Measurements from ENCODE around the gene TTC23. TPM values are rescaled to one million over a fixed set of nuclear protein-coding genes. Genes with fewer than 3 reads are reported as not detected.

TTC23 gene
- total RNA-seq, 1 experiment from 2014 or later: 17.8 TPM

GRCh38 chr15:99109555-99110021, 139.8 kb downstream of the TTC23 start (continued):
- TF ChIP-seq ZNF512 (CRISPR knock-in tag; IDR thresholded peaks at IDR 0.05; ENCODE audit: borderline replicate concordance): no peak
- no peak for TF ChIP-seq SP1 (CRISPR knock-in tag; conservative IDR thresholded peaks at IDR 0.05)
- no peak for TF ChIP-seq ZNF138 (CRISPR knock-in tag; conservative IDR thresholded peaks at IDR 0.05)
- TF ChIP-seq ETV6 (CRISPR knock-in tag; IDR thresholded peaks at IDR 0.05): no peak
- no peak for TF ChIP-seq CDX4 (CRISPR knock-in tag; IDR thresholded peaks at IDR 0.05; ENCODE audit: borderline replicate concordance)
- TF ChIP-seq GTF2I (CRISPR knock-in tag; conservative IDR thresholded peaks at IDR 0.05): no peak
- no peak for TF ChIP-seq PRRX2 (CRISPR knock-in tag; IDR thresholded peaks at IDR 0.05)
- no peak for TF ChIP-seq ATF1 (CRISPR knock-in tag; IDR thresholded peaks at IDR 0.05)
- TF ChIP-seq FOXK1 (CRISPR knock-in tag; IDR thresholded peaks at IDR 0.05): no peak
- no peak for TF ChIP-seq NFATC4 (CRISPR knock-in tag; IDR thresholded peaks at IDR 0.05)

GRCh38 chr15:99108993-99109392, 140.4 kb downstream of the TTC23 start:
- no peak overlapping the region for H3K4me3 Mint-ChIP-seq
- H3K4me1 Mint-ChIP-seq: 0 out of 2 replicates have a peak, but pooled peaks cover 4% of the 10 kb centered on the region
- no peak for ATAC-seq
- H3K36me3 Mint-ChIP-seq: no peaks in the 10 kb centered on the region
- no peaks in the 10 kb centered on the region for H3K9me3 Mint-ChIP-seq
- POLR2A ChIA-PET: no interaction called here
- CTCF ChIA-PET: no interaction called here
- no peak for TF ChIP-seq ATF2 (CRISPR knock-in tag; IDR thresholded peaks at IDR 0.05; ENCODE audit: borderline replicate concordance, low read depth)
- TF ChIP-seq ZNF317 (CRISPR knock-in tag; IDR thresholded peaks at IDR 0.05; ENCODE audit: borderline replicate concordance, low read depth): no peak
- no peak for TF ChIP-seq KAT7 (CRISPR knock-in tag; IDR thresholded peaks at IDR 0.05; ENCODE audit: borderline replicate concordance)
- TF ChIP-seq ZBTB21 (CRISPR knock-in tag; IDR thresholded peaks at IDR 0.05; ENCODE audit: borderline replicate concordance): no peak
- TF ChIP-seq GRHL2 (CRISPR knock-in tag; IDR thresholded peaks at IDR 0.05; ENCODE audit: insufficient replicate concordance, severe bottlenecking): no peak
- TF ChIP-seq E2F5 (CRISPR knock-in tag; IDR thresholded peaks at IDR 0.05): no peak
- TF ChIP-seq TEAD4 (CRISPR knock-in tag; IDR thresholded peaks at IDR 0.05): no peak
- TF ChIP-seq AR (CRISPR knock-in tag; IDR thresholded peaks at IDR 0.05): no peak
- TF ChIP-seq NR2C2 (CRISPR knock-in tag; IDR thresholded peaks at IDR 0.05): no peak
- TF ChIP-seq TCF7 (CRISPR knock-in tag; IDR thresholded peaks at IDR 0.05; ENCODE audit: low read depth): no peak
- no peak for TF ChIP-seq ZNF219 (CRISPR knock-in tag; IDR thresholded peaks at IDR 0.05; ENCODE audit: borderline replicate concordance)
- no peak overlapping the region for H3K27ac Mint-ChIP-seq
- peaks cover 35% of the 10 kb centered on the region for H3K27me3 Mint-ChIP-seq (ENCODE audit: low read depth)
- DNase-seq (ENCODE audit: low spot score): no peak

All from WTC11 (cell line).